AG04450 (cell line): ENCODE data around the gene NSL1. TPM values are rescaled to one million over a fixed set of nuclear protein-coding genes. Genes with fewer than 3 reads are reported as not detected.

Experiments
- CTCF ChIA-PET: fragments of 300-600, 350-600 bp; formaldehyde crosslinking; extraction: SDS; loops from one replicate; lab custom pipeline; 2022; ENCODE audit warnings: antibody characterized with exemption, inconsistent platforms; lab: Charles Lee
- POLR2A ChIA-PET: fragments of 350-600 bp; formaldehyde crosslinking; extraction: SDS; loops from one replicate; lab custom pipeline; 2021; ENCODE audit warnings: antibody characterized with exemption, inconsistent platforms; lab: Yijun Ruan, JAX
- DNase-seq: peaks from one replicate; pipeline ENCODE4 v3.0.0-alpha.2; 2011; ENCODE audit warnings: low read depth, low spot score
- H3K27ac ChIP-seq: one replicate; pipeline ENCODE4 v1.5.1; 2012; ENCODE audit warnings: low read depth, low read length, control low read depth
- H3K27me3 ChIP-seq: one replicate; pipeline ENCODE4 v1.6.0; 2012; ENCODE audit warnings: low read length; ENCODE audit not compliant: control insufficient read depth, insufficient read depth
- H3K4me3 ChIP-seq: 2 replicates; pipeline ENCODE4 v1.5.1; 2011; ENCODE audit warnings: mild to moderate bottlenecking, low read depth, low read length, control low read depth
- H3K9me3 ChIP-seq: 2 replicates; pipeline ENCODE4 v1.5.1; 2012; ENCODE audit warnings: low read length; ENCODE audit not compliant: control insufficient read depth, insufficient read depth
- CTCF ChIP-seq: IDR thresholded peaks from 2 replicates; pipeline ENCODE4 v1.5.1; 2011; ENCODE audit warnings: low read depth, low read length, control low read depth, inconsistent platforms
- polyA plus RNA-seq: library from polyadenylated mRNA; depleted of rRNA; stranded (reverse); fragments of >200 nt; gene quantifications from 2 replicates; pipeline ENCODE4 v1.2.3, GENCODE V29; 2011

NSL1 gene
- polyA plus RNA-seq, 1 experiment = 33.8 TPM

- CTCF ChIA-PET = interaction anchor here (0.6 to 3.1 kb wide), 4 partner anchors 25 to 300 kb away, joined by 3 to 18 read pairs (median 7); no protein-coding TSS in a partner anchor
Observed at GRCh38 chr1:212777151-212777550, 14.4 kb downstream of the NSL1 start.

GRCh38 chr1:212775241-212775640 lies 16.3 kb downstream of the NSL1 start:
- no peak for TF ChIP-seq CTCF
- H3K4me3 ChIP-seq = no peak overlapping the region
- DNase-seq = no peak
- ChIA-PET CTCF (interaction anchor here (0.6 to 3.1 kb wide), 3 partner anchors 9 to 298 kb away, joined by 3 to 18 read pairs (median 5); no protein-coding TSS in a partner anchor), POLR2A (no interaction called here)
- no peaks in the 10 kb centered on the region for H3K27me3 ChIP-seq
- H3K27ac ChIP-seq = no peak overlapping the region
- no peaks in the 10 kb centered on the region for H3K9me3 ChIP-seq

More at GRCh38 chr1:212777151-212777550, 14.4 kb downstream of the NSL1 start:
- Histone ChIP-seq H3K27ac (no peak overlapping the region), H3K4me3 (no peak overlapping the region), H3K9me3 (no peaks in the 10 kb centered on the region), H3K27me3 (no peaks in the 10 kb centered on the region)
- POLR2A ChIA-PET = no interaction called here
- no peak for TF ChIP-seq CTCF
- DNase-seq = no peak

GRCh38 chr1:212774584-212774983 lies 17.0 kb downstream of the NSL1 start:
- POLR2A ChIA-PET = no interaction called here
- Histone ChIP-seq H3K27ac (no peak overlapping the region), H3K27me3 (no peaks in the 10 kb centered on the region), H3K9me3 (no peaks in the 10 kb centered on the region), H3K4me3 (no peak overlapping the region)
- CTCF ChIA-PET = no interaction called here
- no peak for DNase-seq
- no peak for TF ChIP-seq CTCF

GRCh38 chr1:212773011-212773410 lies 18.6 kb downstream of the NSL1 start:
- no peak for DNase-seq
- no peak overlapping the region for H3K27ac ChIP-seq
- TF ChIP-seq CTCF = no peak
- H3K9me3 ChIP-seq = no peaks in the 10 kb centered on the region
- ChIA-PET CTCF (interaction anchor here (0.6 to 1.2 kb wide), 4 partner anchors 8 to 217 kb away, joined by 3 to 5 read pairs (median 4); no protein-coding TSS in a partner anchor), POLR2A (no interaction called here)
- H3K27me3 ChIP-seq = no peaks in the 10 kb centered on the region
- H3K4me3 ChIP-seq = no peak overlapping the region

GRCh38 chr1:212771341-212771740 lies 20.2 kb downstream of the NSL1 start:
- Histone ChIP-seq H3K4me3 (no peak overlapping the region), H3K9me3 (no peaks in the 10 kb centered on the region), H3K27me3 (no peaks in the 10 kb centered on the region), H3K27ac (no peak overlapping the region)
- CTCF ChIA-PET = interaction anchor here (0.7 to 1.5 kb wide), 2 partner anchors 11 to 22 kb away, joined by 4 to 8 read pairs; no protein-coding TSS in a partner anchor
- DNase-seq = no peak
- TF ChIP-seq CTCF = no peak
- POLR2A ChIA-PET = interaction anchor here (1.2 kb wide), 1 partner anchor 22 kb away, joined by 3 read pairs; no protein-coding TSS in a partner anchor
